Spinal cord (tissue), 10 donors: Measurements from ENCODE around the gene MAP2K5. TPM values are rescaled to one million over a fixed set of nuclear protein-coding genes. Genes with fewer than 3 reads are reported as not detected.
A peak's percentile ranks its signal among the peaks of the same experiment; 100 is the strongest.

Source experiments
- DNase-seq, 6 donors: peaks; one replicate each; pipeline versions ENCODE4 v3.0.0 to v3.0.0-alpha.2; 2013 to 2015; ENCODE audit warnings: low spot score in 6 of 6, low read depth in 4 of 6
- H3K27ac ChIP-seq: one replicate; pipeline ENCODE4 v1.5.1; 2013; ENCODE audit warnings: low read depth, low read length, control low read depth
- H3K27me3 ChIP-seq: one replicate; pipeline ENCODE4 v1.6.1; 2013; ENCODE audit warnings: low read length; ENCODE audit not compliant: control insufficient read depth, insufficient read depth
- H3K36me3 ChIP-seq: one replicate; pipeline ENCODE4 v1.6.1; 2013; ENCODE audit warnings: low read length; ENCODE audit not compliant: control insufficient read depth, insufficient read depth
- H3K4me1 ChIP-seq: one replicate; pipeline ENCODE4 v1.6.1; 2013; ENCODE audit warnings: low read length; ENCODE audit not compliant: control insufficient read depth, insufficient read depth
- H3K4me3 ChIP-seq: one replicate; pipeline ENCODE4 v1.5.1; 2013; ENCODE audit warnings: low read depth, low read length, control low read depth
- H3K9me3 ChIP-seq: one replicate; pipeline ENCODE4 v1.6.1; 2013; ENCODE audit warnings: low read length; ENCODE audit not compliant: control insufficient read depth, insufficient read depth
- WGBS: methylation state at CpG from one replicate; pipeline ENCODE4 v1.1.5; 2013; ENCODE audit warnings: missing lambda C conversion rate; ENCODE audit not compliant: insufficient coverage; 5-methylcytosine and 5-hydroxymethylcytosine counted together
- polyA plus RNA-seq, 2 donors: library from polyadenylated mRNA; unstranded; fragments of 120-200 nt; gene quantifications; one replicate each; pipeline ENCODE4 v1.2.1, GENCODE V29; 2013; ENCODE audit not compliant: insufficient read length in 2 of 2
- total RNA-seq, 2 donors: library from RNA; depleted of rRNA in 1 of 2; stranded (reverse); fragments of 120-200 nt in 1 of 2; fragments of >200 nt in 1 of 2; gene quantifications; one replicate each; pipeline versions ENCODE4 v1.2.3 to v1.2.4, GENCODE V29; 2013 to 2014
- donor health status: healthy.

MAP2K5 gene
- total and polyA plus RNA-seq, 4 donors = 15.6 to 29.4 (median 25.4) TPM

- H3K27ac ChIP-seq = peak within 1 kb of the TSS; percentile 90
- no peaks in the 10 kb centered on the region for H3K27me3 ChIP-seq
- DNase-seq = peak in 5 of 6 donors; percentile 61 to 94 (median 74)
- H3K4me1 ChIP-seq = peaks cover 5% of the 10 kb centered on the region
- no peaks in the 10 kb centered on the region for H3K9me3 ChIP-seq
- H3K4me3 ChIP-seq = peak within 1 kb of the TSS; percentile 80
- H3K36me3 ChIP-seq = no peaks in the 10 kb centered on the region
- 0% methylated on average over 94 of the region's 94 CpGs for WGBS
These were observed 21.3 kb upstream of the MAP2K5 start, which contains the start of gene C15orf61 for GRCh38 chr15:67521029-67521782. C15orf61 (plus strand) TSS chr15:67521131; CDS start chr15:67521249, 118 bp downstream.

GRCh38 chr15:67521783-67522568 is 20.5 kb upstream of the MAP2K5 start:
- peak in 2 of 6 donors; percentile 17 to 31 for DNase-seq
- WGBS = 0% methylated on average over 13 of the region's 23 CpGs
- Histone ChIP-seq H3K36me3 (no peaks in the 10 kb centered on the region), H3K27ac (peak overlapping the region; percentile 90), H3K27me3 (no peaks in the 10 kb centered on the region), H3K4me3 (peak overlapping the region; percentile 80), H3K9me3 (no peaks in the 10 kb centered on the region), H3K4me1 (peaks cover 5% of the 10 kb centered on the region)

GRCh38 chr15:67523330-67523729 is 19.2 kb upstream of the MAP2K5 start:
- Histone ChIP-seq H3K4me1 (peaks cover 5% of the 10 kb centered on the region), H3K4me3 (peak overlapping the region; percentile 4), H3K9me3 (no peaks in the 10 kb centered on the region), H3K27me3 (no peaks in the 10 kb centered on the region), H3K36me3 (no peaks in the 10 kb centered on the region), H3K27ac (no peak overlapping the region)
- peak in 1 of 6 donors; percentile 61 for DNase-seq
- WGBS = no CpG with 5 or more reads among the region's 1 CpG

- Histone ChIP-seq H3K27ac (no peak overlapping the region), H3K36me3 (no peaks in the 10 kb centered on the region), H3K27me3 (no peaks in the 10 kb centered on the region), H3K9me3 (no peaks in the 10 kb centered on the region), H3K4me1 (peaks cover 5% of the 10 kb centered on the region), H3K4me3 (no peak overlapping the region)
- no peak for DNase-seq
These were observed 18.3 kb upstream of the MAP2K5 start for GRCh38 chr15:67524235-67524634.

GRCh38 chr15:67528513-67528912 is 14.0 kb upstream of the MAP2K5 start:
- no CpG with 5 or more reads among the region's 3 CpGs for WGBS
- no peak for DNase-seq
- H3K36me3 ChIP-seq = no peaks in the 10 kb centered on the region
- H3K27ac ChIP-seq = no peak overlapping the region
- H3K27me3 ChIP-seq = no peaks in the 10 kb centered on the region
- H3K4me1 ChIP-seq = no peaks in the 10 kb centered on the region
- no peak overlapping the region for H3K4me3 ChIP-seq
- H3K9me3 ChIP-seq = no peaks in the 10 kb centered on the region

- H3K4me3 ChIP-seq = no peak overlapping the region
- no peaks in the 10 kb centered on the region for H3K27me3 ChIP-seq
- H3K36me3 ChIP-seq = no peaks in the 10 kb centered on the region
- H3K27ac ChIP-seq = no peak overlapping the region
- DNase-seq = no peak
- H3K4me1 ChIP-seq = no peaks in the 10 kb centered on the region
- WGBS = no CpG with 5 or more reads among the region's 3 CpGs
- no peaks in the 10 kb centered on the region for H3K9me3 ChIP-seq
These were observed 11.1 kb upstream of the MAP2K5 start for GRCh38 chr15:67531379-67531914.

- Histone ChIP-seq H3K9me3 (no peaks in the 10 kb centered on the region), H3K36me3 (no peaks in the 10 kb centered on the region), H3K4me3 (no peak overlapping the region), H3K4me1 (no peaks in the 10 kb centered on the region), H3K27ac (no peak overlapping the region), H3K27me3 (no peaks in the 10 kb centered on the region)
- no peak for DNase-seq
- 60% methylated on average over 1 of the region's 1 CpG for WGBS
These were observed 8.6 kb upstream of the MAP2K5 start for GRCh38 chr15:67533873-67534272.

- Histone ChIP-seq H3K4me3 (no peak overlapping the region), H3K36me3 (no peaks in the 10 kb centered on the region), H3K27ac (no peak overlapping the region), H3K27me3 (no peaks in the 10 kb centered on the region), H3K9me3 (no peaks in the 10 kb centered on the region), H3K4me1 (no peaks in the 10 kb centered on the region)
- WGBS = no CpG with 5 or more reads among the region's 1 CpG
- DNase-seq = no peak
These were observed 8.1 kb upstream of the MAP2K5 start for GRCh38 chr15:67534360-67534759.

- no peaks in the 10 kb centered on the region for H3K36me3 ChIP-seq
- H3K9me3 ChIP-seq = no peaks in the 10 kb centered on the region
- no peaks in the 10 kb centered on the region for H3K27me3 ChIP-seq
- WGBS = 100% methylated on average over 1 of the region's 1 CpG
- DNase-seq = no peak
- H3K27ac ChIP-seq = no peak overlapping the region
- no peak overlapping the region for H3K4me3 ChIP-seq
- H3K4me1 ChIP-seq = peaks cover 4% of the 10 kb centered on the region
These were observed 4.7 kb upstream of the MAP2K5 start for GRCh38 chr15:67537771-67538170.
